WTC11 (cell line): ENCODE measurements around the gene CHRM5.

Source experiments
- ATF3 ChIP-seq: sonication (generic); formaldehyde crosslinking; conservative IDR thresholded peaks from 2 replicates; pipeline ENCODE4 v1.8.1; 2022; ENCODE audit warnings: mild to moderate bottlenecking, missing genetic modification reagents
- CREB1 ChIP-seq: sonication (generic); formaldehyde crosslinking; IDR thresholded peaks from 2 replicates; pipeline ENCODE4 v1.8.0; 2023; ENCODE audit warnings: mild to moderate bottlenecking, missing genetic modification reagents
- CTCF ChIP-seq: fragments of 200-600 bp; IDR thresholded peaks from 2 replicates; pipeline ENCODE4 v1.8.0; 2022; ENCODE audit warnings: antibody characterized with exemption
- FOXP4 ChIP-seq: sonication (generic); formaldehyde crosslinking; IDR thresholded peaks from 2 replicates; pipeline ENCODE4 v1.8.0; 2022; ENCODE audit warnings: mild to moderate bottlenecking, missing genetic modification reagents
- HMGXB4 ChIP-seq: sonication (generic); formaldehyde crosslinking; IDR thresholded peaks from 2 replicates; pipeline ENCODE4 v1.8.1; 2023; ENCODE audit warnings: mild to moderate bottlenecking, moderate library complexity, missing genetic modification reagents
- KAT7 ChIP-seq: sonication (generic); formaldehyde crosslinking; IDR thresholded peaks from 2 replicates; pipeline ENCODE4 v1.8.1; 2023; ENCODE audit warnings: missing genetic modification reagents, mild to moderate bottlenecking, borderline replicate concordance
- MXD4 ChIP-seq: fragments of 250-450 bp; sonication (Bioruptor Pico); IDR thresholded peaks from 2 replicates; pipeline ENCODE4 v1.8.0; 2021; ENCODE audit warnings: mild to moderate bottlenecking, moderate library complexity, borderline replicate concordance
- NFATC4 ChIP-seq: fragments of 250-450 bp; sonication (Bioruptor Pico); IDR thresholded peaks from 2 replicates; pipeline ENCODE4 v1.9.0; 2021; ENCODE audit warnings: mild to moderate bottlenecking
- RELA ChIP-seq: sonication (generic); formaldehyde crosslinking; IDR thresholded peaks from 2 replicates; pipeline ENCODE4 v1.8.1; 2022; ENCODE audit warnings: missing genetic modification reagents, mild to moderate bottlenecking, borderline replicate concordance
- TEAD4 ChIP-seq: sonication (generic); formaldehyde crosslinking; IDR thresholded peaks from 2 replicates; pipeline ENCODE4 v1.8.0; 2022; ENCODE audit warnings: mild to moderate bottlenecking, missing genetic modification reagents
- USF2 ChIP-seq: sonication (generic); formaldehyde crosslinking; IDR thresholded peaks from 2 replicates; pipeline ENCODE4 v1.8.1; 2023; ENCODE audit warnings: mild to moderate bottlenecking, missing genetic modification reagents, moderate library complexity
- ZNF263 ChIP-seq: sonication (generic); formaldehyde crosslinking; IDR thresholded peaks from 2 replicates; pipeline ENCODE4 v1.8.1; 2022; ENCODE audit warnings: low read depth, mild to moderate bottlenecking, moderate library complexity, missing genetic modification reagents
- ZNF281 ChIP-seq: sonication (generic); formaldehyde crosslinking; IDR thresholded peaks from 2 replicates; pipeline ENCODE4 v1.8.0; 2023; ENCODE audit warnings: mild to moderate bottlenecking, missing genetic modification reagents

GRCh38 chr15:34084086-34084485, 115.8 kb downstream of the CHRM5 start:
- TF ChIP-seq CTCF (no peak), ZNF281 (CRISPR knock-in tag) (no peak), TEAD4 (CRISPR knock-in tag) (no peak), HMGXB4 (CRISPR knock-in tag) (no peak), USF2 (CRISPR knock-in tag) (no peak), ATF3 (CRISPR knock-in tag) (no peak), CREB1 (CRISPR knock-in tag) (no peak), MXD4 (CRISPR knock-in tag) (no peak), FOXP4 (CRISPR knock-in tag) (no peak), ZNF263 (no peak), NFATC4 (CRISPR knock-in tag) (no peak), RELA (CRISPR knock-in tag) (no peak), KAT7 (CRISPR knock-in tag) (no peak)
